Hypothalamus (tissue), 51 donors: ENCODE results near the gene TRDMT1.
"Not testable (repeated sequence)": the region's sequence is repeated elsewhere in the genome, so short reads cannot be mapped to it uniquely, and the experiment has no call there.

Source experiments
- DNase-seq, 51 donors: peaks; one replicate each; lab custom pipeline; 2025; lab: John Stamatoyannopoulos, UW

TRDMT1 gene

DNA sequence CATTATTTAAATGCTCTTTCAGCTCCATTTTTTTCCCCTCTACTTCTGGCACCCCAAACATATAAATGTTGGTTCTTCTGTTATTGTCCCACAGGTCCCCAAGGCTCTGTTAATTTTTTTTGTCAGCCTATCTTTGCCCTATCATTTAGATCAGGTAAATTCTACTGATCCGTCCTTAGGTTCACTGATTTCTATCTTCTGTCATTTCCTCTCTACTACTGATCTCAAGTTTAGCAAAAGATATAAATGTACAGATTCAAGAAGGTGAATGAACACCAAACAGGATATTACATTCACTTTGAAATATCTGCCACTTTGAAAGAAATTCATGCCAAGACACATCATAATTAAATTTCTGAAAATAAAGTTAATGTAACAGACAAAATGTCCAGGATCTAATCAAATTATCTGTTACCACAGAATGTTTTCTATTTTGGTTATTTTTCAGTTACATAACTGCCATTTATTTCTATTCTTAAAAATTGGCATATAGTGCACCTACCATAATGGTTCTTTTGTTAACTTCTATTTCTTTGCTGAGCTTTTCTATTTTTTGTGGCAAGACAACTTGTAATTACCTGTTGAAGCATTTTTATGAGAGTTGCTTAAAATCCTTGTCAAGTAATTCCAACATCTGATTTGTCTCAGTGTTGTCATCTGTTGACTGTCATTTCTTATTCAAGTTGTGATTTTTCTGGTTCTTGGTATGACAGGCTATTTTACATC is 59.8 kb downstream of the TRDMT1 start:
- DNase-seq: no peak

DNA sequence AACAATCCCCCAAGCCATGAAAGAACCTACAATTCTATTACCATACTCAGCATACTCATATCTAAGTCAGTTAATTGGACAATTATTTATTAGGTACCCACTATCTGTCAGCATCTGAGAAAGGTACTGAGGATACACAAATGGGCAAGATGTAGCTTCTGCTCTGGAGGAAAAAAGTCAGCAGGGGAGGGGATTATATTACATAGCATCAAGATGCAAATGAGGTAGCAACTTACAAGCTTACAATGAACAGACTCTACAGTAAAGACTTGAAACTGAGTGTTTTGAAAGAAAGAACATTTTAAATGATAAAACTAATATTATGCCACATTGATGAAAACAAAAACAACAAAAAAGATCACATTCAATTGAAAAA is 61.1 kb downstream of the TRDMT1 start:
- no peak for DNase-seq

DNA sequence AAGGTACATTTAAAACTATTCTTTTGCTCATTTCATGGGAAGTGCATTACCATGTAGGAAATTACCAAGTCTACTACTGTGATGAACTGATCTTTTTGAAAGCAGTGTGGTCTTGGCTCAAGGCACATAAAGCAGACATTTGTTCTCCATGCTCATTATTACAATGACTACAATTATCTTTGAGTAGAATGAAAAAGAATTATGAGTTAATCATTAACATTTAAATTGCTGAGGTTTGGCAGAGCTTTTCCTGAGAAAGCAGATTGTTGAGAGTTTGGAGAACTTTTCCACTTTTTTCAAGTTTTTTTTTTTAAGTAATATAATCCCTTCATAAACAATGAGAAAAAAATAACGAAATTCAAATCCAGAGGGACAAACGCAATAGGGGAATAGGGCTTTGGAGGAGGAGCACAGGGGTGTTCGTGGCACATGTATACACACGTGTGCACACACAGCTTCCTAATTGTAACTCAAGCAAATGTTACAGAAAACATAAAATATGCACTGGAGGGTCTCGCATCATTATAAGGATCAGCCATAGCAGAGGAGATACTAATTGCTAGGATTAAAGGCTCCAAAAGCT is 62.9 kb downstream of the TRDMT1 start:
- no peak for DNase-seq

DNA sequence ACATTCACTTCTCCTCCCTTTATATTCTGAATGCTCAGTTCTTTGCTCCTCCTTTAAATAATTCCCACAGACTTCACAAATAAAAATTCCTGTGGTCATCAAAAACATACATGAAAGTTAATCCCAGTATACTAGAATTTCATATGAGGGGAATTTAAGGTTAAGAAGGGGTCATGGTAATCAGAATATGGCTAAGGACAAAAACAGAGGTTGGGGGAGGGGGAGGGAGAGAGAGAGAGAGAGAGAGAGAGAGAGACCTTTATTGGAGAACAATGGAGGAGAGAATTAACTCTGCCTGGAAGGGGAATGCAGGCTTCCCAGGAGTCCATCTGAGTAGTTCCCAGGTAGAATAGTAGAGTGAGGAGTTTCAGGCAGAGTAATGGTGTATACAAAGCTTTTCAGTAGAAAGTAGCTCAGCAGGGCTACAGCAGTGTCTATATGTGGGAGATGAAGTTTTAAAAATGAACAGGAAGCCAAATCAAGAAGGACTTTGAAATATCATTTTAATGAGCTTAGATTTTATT is 66.7 kb downstream of the TRDMT1 start:
- no peak for DNase-seq

DNA sequence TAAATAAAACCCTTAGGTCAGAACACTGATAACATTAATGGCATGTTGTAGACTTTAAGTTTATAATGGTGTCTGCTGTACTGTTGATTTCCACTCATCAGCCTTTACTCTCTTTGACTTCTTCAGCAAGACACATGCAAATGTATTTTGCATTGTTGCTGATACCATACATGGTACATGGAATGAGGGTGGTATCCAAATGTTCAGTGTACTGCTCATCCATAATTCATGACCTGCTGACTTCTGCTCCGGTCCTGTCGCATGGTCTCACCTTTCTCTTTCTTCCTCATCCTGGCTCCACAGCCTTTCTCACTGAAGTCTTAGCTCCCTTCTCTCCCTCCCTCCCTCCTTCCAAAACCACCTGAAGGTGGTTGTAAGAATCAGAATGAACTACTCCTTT is 67.2 kb downstream of the TRDMT1 start:
- no peak for DNase-seq

DNA sequence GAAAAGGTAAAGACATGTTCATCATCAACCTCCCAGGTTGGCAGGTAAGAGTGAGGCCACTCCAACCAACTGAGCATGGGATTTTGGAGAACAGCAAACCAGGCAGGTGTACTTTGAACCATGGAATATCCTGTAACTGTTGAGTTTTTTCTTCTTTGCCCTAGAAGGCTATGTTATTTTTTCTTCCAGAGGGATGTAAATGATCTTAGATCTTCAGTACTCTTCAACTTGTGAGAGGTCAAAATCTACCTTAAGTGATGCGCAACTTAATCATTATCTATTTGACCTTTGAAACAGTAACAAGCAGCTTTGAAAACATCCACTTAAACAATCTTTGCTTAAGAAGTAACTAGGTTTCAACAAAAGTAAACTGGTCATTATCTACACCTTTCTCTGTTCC is 71.7 kb downstream of the TRDMT1 start, which contains the start of gene CUBN:
TSS of gene CUBN (minus strand) at position 71 of the 400 bp plus-strand sequence. CDS start at position 25, 46 bp downstream.
- no peak for DNase-seq

DNA sequence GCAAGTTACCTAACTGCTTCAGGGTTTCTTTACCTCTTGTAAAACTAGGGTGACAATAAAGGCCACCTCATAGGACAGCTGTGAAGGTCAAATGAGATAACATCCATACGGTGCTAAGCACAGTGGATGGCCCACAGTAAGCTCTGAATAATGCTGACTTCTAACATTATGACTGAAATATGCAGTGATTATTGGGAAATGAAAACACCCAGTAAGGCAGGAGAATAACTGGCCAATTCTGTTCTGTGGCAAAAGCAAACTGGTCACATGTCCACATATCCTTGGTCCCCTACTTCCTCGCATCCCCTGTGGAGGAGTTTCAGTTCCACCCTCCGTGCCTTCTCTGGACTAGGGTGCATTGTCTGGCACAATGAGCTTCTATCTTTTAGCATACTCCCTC is 73.2 kb downstream of the TRDMT1 start:
- peak in 1 of 51 donors; percentile 2 for DNase-seq

DNA sequence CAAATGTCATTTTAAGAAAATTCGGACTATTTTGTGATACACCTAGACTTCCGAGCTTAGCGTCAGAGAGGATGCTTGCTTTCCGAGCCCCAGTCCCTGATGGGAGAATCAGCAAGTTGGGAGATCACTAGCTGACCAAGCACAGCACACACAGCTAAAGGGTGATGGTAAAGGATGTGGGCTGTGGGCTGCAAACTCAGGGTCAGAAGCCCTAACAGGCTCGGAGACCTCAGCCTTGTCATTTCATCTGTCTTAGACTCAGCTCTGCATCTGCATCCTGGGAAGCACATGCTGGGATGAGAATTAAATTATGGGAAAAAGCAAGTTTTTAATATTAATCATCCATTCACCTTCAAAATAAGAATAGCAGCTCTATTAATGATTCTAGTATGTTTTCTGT is 75.1 kb downstream of the TRDMT1 start:
- DNase-seq: no peak

DNA sequence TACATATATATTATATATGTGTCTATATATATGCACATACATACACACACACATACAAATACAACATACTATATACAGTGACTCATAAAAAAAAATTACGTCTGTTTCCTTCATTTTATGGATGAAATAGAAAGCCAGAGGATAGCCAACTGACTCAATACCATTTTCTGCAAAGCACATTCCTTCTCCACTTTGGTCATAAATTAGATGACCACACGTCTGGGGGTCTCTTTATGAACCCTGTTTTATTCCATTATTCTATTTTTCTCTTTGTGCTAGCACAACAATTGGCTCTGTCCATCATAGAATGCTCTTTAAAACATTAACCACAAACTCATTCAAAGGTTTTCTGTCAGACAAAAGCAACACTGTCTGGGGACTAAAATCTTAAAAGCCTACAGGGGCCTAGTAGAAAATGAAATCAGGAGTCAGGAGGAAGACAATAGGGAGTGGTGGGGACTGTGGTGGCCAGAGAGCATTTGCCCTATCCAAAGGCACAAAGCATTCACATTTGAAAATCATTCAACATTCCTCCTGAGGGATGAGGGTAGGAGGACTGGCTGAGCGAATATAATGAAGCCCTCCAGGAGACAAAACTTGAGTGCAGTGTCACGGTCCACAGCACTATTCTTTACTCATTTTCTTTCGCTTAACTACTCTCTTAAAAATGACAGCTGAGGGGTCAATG is 76.1 kb downstream of the TRDMT1 start:
- no peak for DNase-seq

DNA sequence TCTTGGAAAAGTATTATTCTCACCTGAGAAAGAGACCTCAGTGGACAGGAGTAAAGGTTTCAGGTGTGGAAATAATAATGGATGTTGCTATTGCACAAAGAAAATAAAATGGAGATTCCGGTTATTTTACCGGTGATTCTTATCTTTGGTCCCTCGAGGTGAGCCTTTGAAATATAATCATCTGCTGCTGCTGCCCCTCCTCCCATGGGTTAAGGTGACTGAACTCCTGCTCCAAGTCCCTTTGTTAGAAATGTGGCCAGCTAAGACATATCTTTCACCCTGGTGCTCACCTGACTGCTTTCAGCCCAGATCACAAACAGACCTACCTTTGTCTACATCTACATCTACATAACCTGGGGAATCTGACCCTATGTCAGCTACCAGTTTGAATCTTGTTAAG is 77.5 kb downstream of the TRDMT1 start:
- DNase-seq: no peak

DNA sequence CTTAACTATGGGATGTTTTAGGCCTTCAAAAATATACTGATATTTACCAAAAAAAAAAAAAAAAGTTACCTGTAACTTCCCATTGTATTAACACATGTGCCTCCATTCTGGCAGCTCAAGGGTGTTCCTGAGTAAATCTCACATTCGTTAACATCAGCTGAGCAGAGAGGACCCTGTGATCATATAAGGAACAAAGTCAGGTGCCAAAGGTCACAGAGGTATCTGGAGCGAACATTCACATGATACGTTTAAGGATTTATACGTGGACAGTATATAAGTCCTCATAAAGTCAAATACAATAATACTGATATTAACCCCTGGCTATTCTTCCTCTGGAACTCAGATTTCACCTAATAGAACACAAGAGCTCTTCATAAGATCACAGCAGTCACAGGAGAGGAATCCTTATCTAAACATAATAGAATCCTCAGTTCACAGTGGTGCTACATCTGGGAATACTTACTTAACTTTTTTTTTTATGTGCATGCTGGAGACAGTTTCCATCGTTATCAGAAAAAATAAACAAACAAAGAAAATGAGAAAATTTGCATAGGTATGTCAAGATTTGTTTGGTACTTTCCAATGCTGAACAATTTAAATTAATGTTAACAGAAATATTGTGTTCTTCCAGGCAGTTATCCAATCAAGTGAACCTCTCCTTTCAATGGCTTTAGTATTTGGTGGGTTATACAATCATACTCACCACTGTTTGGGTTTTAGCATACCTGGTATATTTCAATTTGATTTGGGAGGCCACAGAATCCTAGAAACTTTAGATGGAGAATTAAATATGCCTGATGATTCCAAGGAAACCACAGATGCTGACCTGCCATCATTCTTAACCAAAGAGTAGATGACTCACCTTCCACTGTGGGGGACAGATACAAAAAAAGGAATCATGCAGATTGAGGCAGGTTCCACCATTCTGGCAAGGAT is 78.5 kb downstream of the TRDMT1 start:
- no peak for DNase-seq

DNA sequence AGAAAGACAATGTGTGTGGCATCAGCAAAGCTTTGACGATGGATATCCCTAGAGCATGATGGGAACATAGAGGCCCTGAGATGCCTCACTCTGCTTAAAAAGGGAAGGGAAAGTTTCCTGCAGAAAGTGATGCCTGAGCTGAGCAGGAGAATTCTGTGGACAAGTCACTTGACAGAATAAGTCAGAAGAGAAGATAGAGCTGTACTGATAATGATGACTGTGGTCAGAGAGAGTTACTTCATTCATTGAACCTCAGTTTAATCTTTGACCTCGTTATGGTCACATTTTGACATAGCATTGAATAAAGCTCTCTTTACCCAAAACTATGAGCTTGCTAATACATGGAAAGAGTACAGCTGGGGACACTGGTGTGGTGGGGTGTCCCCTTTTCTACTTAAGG is 79.4 kb downstream of the TRDMT1 start:
- no peak for DNase-seq

DNA sequence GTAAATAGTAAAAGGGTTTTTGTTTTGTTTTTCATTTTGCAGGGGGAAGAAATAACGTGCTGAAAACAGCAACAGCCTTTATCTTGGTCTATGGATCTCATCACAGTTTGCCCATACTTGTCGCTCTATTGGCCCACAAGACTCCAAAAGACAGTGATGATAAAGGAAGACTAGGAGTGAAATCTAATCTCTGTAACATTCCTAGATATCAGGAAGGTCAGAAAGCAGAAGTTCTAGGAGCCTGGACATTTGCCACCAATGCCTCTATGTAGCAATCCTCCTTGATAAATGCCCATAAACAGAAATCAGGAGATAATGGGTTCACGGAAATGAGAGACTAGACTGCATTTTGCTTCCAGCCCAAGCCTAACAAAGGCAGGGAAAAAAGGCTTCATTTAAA is 80.8 kb downstream of the TRDMT1 start:
- no peak for DNase-seq

DNA sequence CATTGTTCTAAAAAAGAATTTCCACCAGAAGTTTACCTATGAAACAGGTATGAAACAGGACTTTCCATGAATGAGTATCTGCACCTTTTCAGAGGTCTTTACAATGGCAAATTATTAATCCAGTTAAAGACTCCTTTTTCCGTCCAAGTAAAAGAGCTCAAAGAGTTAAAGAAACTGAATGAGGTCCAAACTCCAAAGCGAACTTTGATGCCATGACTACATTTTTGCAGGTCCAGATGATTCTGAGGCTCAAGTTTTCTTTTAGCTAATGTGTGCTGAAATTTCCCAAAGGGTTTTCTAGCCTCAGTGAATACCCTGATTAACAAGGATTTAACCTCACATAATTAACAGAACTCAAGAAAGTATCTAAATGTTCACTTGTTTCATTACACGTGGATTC is 81.6 kb downstream of the TRDMT1 start:
- DNase-seq: no peak

DNA sequence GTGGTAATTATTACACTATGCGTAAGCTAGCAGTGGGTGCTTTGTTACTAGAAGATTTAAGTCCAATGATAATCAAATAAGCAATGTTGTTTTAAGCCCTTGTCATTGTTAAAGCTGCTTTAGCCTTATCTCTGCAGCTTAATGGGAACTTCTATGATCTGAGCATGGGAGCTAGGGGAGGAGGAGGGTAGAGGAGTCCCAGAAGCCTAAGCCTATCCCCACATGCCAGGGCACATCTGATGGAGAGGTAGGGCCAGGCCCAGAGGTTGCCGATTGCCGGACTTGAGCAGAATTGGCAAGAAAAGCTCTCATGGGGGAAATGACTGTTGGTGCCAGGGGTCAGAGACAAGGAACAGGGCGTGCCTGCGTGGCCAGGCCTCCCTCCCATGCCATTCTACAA is 85.3 kb downstream of the TRDMT1 start:
- no peak for DNase-seq

DNA sequence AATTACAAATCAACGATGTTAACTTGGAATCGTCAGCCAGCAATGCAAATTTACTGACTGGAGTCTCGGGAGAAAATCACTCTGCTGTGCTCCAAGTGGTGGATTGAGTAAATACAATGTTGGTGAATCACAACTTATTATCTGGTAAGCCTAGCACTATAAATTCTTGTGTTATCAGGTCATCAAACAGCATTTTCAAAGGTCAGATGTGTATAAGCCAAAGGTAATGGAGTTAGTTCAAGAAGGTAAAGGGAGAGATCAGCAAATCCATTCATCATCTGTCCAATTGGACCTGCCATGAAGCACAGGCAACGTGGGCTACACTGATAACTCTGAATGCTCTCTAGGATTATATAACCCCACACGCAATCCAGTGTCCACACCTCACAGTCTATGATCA is 85.8 kb downstream of the TRDMT1 start:
- DNase-seq: no peak

DNA sequence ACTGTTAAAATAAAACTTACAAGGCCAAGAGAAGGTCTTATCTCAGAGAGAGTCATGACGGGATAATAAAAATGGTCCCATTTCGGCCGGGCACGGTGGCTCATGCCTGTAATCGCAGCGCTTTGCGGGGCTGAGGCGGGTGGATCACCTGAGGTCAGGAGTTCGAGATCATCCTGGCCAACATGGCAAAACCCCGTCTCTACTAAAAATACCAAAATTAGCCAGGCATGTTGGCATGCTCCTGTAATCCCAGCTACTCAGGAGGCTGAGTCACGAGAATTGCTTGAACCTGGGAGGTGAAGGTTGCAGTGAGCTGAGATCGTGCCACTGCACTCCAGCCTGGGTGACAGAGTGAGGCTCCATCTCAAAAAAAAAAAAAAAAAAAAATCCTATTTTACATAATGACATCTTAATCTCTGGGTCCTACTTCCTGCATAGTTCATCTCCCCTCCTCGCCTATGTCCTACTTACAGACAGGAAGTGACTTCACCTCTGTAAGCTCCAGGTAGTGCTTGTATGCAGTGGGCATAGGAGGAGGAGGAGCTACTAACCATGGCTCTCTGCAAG is 86.5 kb downstream of the TRDMT1 start:
- not testable (repeated sequence) for DNase-seq

DNA sequence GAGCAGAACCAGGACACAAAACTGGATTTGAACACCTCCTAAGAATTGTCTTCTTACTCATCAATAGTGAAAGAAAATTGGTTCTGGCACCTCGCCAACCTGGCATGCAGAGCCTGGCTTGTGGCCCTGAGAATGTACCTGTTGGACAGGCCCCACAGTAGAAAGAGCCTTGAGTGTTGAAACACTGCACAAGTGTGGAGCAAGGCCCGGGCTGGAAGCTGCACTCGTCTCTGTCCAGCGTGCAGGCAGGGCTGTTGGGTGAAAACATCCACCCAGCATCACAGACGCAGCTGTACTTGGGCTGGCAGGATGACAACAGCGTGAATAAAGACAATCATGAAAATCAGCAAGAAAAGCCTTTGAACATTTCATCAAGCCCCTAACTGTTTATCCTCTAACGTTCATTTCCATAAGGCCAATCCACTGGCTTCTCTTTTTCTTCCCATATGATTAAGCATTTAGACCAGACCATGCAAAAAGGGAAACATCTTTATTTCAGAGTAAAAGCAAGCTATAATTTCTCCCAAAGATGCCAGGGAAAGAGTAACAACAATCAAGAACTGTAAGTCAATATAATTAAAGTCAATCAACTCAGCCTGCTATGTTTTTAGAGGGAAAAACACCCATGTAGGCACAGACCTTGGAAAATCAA is 87.5 kb downstream of the TRDMT1 start:
- peak in 9 of 51 donors; percentile 0 to 27 (median 9) for DNase-seq

DNA sequence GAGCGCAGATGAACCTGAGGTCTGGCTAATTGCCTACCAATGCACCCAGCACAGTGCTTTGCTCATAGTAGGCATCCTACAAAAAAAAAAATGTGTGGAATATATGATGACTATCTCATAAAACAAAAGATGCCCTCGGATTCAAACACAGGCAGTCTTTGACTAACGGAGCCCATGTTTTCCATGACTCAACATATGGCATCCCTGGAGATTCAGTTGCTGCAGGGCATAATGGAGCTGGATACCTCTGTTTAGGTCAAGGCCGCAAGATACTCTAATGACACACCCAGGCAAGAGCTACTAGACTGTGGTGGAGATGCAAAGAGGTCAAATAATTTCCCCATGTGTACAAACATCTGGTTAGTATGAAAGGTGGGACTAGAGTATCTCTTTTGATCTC is 88.1 kb downstream of the TRDMT1 start:
- DNase-seq: no peak

DNA sequence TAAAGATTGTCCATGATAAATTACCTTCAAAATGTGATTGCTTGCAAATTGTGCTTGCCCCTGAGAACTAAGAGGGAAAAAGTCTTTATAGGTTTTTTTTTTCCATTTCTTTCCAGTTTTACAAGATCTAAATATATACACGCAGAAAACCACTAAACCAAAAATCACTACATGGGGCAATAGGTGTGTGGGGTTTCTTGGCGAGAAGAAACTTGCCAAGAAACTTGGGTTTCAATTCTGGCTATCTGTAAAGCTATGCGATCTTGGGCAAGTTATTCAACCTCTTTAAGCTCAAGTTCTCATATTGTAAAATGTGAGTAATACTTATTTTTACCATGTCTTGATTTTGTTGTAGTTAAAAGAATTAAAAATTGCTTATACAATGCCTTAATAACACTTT is 88.9 kb downstream of the TRDMT1 start:
- DNase-seq: no peak
